ENCODE results near the gene TCEAL8. TPM values are rescaled to one million over a fixed set of nuclear protein-coding genes. Genes with fewer than 3 reads are reported as not detected.

TCEAL8 gene
- total RNA-seq, 4 donors from 2014 or later: 49.7 to 56.9 (median 54.2) TPM

DNA sequence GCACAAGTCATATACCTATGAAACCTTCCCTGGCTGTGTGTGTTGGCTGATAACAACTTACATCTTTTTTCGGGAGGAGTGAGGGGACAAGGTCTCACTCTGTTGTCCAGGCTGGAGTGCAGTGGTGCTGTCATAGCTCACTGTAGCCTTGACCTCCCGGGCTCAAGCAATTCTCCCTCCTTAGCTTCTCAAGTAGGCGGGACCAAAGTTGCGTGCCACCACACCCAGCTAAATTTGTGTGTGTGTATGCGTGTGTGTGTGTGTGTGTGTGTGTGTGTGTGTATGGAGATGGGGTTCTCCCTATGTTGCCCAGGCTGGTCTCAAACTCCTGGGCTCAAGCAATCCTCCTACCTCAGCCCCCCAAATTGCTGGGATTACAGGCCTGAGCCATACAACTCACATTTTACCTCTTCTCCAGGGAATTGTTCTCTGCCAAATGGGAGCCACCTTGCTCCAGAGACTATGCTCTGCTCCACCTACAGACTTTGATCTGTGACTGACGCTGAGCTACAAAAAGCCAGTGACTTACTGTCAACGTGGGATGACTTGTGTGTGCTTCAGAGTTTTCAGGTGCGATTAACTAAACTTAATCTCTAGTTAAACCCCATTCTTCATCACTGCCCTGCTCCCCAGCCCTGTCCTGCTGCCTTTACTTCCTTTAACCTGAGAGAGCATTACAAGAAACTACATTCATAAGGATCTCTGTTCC is 42.1 kb downstream of the TCEAL8 start:
- Histone ChIP-seq H3K27me3 (no peaks in the 10 kb centered on the region), H3K27ac (replicated peaks in 1 of 4) (no peak overlapping the region), H3K4me3 (no peak overlapping the region), H3K4me1 (peaks cover 0 to 8% (median 3%) of the 10 kb centered on the region in 4 donors), H3K9me3 (no peaks in the 10 kb centered on the region), H3K36me3 (no peaks in the 10 kb centered on the region)
- intact Hi-C loops (cut with DNase I): no loop called here
- WGBS: 79% methylated on average over 8 of the region's 8 CpGs
- TF ChIP-seq EP300 (IDR thresholded peaks at IDR 0.05) (no peak), POLR2A (IDR thresholded peaks at IDR 0.05; ENCODE audit: low read depth) (no peak), POLR2AphosphoS5 (IDR thresholded peaks at IDR 0.05) (no peak)
- TF ChIP-seq, protein P1, sequence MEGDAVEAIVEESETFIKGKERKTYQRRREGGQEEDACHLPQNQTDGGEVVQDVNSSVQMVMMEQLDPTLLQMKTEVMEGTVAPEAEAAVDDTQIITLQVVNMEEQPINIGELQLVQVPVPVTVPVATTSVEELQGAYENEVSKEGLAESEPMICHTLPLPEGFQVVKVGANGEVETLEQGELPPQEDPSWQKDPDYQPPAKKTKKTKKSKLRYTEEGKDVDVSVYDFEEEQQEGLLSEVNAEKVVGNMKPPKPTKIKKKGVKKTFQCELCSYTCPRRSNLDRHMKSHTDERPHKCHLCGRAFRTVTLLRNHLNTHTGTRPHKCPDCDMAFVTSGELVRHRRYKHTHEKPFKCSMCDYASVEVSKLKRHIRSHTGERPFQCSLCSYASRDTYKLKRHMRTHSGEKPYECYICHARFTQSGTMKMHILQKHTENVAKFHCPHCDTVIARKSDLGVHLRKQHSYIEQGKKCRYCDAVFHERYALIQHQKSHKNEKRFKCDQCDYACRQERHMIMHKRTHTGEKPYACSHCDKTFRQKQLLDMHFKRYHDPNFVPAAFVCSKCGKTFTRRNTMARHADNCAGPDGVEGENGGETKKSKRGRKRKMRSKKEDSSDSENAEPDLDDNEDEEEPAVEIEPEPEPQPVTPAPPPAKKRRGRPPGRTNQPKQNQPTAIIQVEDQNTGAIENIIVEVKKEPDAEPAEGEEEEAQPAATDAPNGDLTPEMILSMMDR (IDR thresholded peaks at IDR 0.05): no peak
- no peak for DNase-seq (ENCODE audit: extremely low spot score)

DNA sequence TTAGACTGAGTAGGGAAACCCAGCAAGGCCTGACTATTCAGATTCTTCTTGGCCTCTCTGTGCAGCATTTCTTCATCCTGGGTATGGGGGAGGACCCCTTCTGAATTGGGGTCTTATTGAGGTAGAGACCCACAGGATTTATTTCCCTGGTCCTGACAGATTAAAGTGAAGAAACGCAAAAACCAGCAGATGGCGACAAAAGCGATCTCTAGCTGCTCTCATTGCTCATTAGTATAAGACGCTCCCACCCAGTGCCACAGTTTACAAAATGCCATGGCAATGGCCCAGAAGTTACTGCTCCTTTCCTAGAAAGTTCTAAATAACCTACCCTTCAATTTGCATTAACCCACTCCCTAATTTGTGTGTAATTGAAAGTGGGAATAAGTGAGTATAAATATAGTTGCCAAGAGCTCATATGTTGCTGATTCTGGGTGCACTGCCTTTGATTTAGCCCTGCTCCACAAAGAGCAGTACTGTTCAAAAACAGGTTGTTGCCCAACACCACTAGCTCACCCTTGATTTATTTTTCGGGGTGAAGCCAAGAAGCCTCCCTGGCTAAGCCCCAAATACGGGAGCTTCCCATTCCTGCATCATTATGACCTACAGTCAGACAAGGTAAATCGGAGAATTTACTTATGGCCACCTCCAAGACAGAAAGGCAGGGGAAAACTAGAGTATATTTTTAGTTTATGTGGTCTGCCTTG is 43.8 kb downstream of the TCEAL8 start:
- Histone ChIP-seq H3K36me3 (no peaks in the 10 kb centered on the region), H3K27me3 (no peaks in the 10 kb centered on the region), H3K27ac (replicated peaks in 1 of 4) (no peak overlapping the region), H3K4me1 (peaks cover 0 to 6% (median 2%) of the 10 kb centered on the region in 4 donors), H3K4me3 (no peak overlapping the region), H3K9me3 (no peaks in the 10 kb centered on the region)
- no peak for TF ChIP-seq POLR2AphosphoS5 (IDR thresholded peaks at IDR 0.05)
- no peak for TF ChIP-seq EP300 (IDR thresholded peaks at IDR 0.05)
- no peak for TF ChIP-seq POLR2A (IDR thresholded peaks at IDR 0.05; ENCODE audit: low read depth)
- TF ChIP-seq, protein P1 (IDR thresholded peaks at IDR 0.05): peak; percentile 39 to 51 (median 42)
- intact Hi-C loops (cut with DNase I): no loop called here
- 24% methylated on average over 7 of the region's 7 CpGs for WGBS
- DNase-seq (ENCODE audit: extremely low spot score): no peak

DNA sequence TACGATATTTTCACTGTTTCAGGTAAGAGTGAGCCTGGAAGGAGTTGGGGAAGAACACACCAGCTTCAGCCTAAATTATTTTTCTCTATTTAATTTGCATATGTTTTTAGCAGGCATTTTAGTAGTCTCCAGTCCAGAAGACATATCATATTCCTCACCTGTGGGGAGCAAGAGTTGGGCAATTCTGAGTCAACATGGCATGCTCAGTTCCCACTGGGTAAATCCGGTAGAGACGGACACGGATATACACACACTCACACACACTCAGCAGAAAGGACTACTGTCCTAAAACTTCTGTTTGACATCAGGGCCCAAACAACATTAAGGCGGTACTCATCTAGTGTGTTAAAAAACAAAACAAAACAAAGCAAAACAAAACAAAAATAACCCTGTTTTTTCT is 44.9 kb downstream of the TCEAL8 start:
- Histone ChIP-seq H3K36me3 (no peaks in the 10 kb centered on the region), H3K4me3 (no peak overlapping the region), H3K9me3 (no peaks in the 10 kb centered on the region), H3K27me3 (no peaks in the 10 kb centered on the region), H3K27ac (replicated peaks in 1 of 4) (no peak overlapping the region), H3K4me1 (no peaks in the 10 kb centered on the region)
- intact Hi-C loops (cut with DNase I): no loop called here
- no peak for DNase-seq (ENCODE audit: extremely low spot score)
- WGBS: 73% methylated on average over 5 of the region's 5 CpGs
- TF ChIP-seq EP300 (IDR thresholded peaks at IDR 0.05) (no peak), POLR2A (IDR thresholded peaks at IDR 0.05; ENCODE audit: low read depth) (no peak), POLR2AphosphoS5 (IDR thresholded peaks at IDR 0.05) (no peak)
- TF ChIP-seq, protein P1 (IDR thresholded peaks at IDR 0.05): no peak

Other genes with a start within 250 kb of the TCEAL8 start
- 1 to 10 TPM in 3 of 4 donors, under 1 TPM in 1; 0.83 to 7.6 (median 2.5) TPM for gene BEX1, start 191.0 kb downstream of the TCEAL8 start, total RNA-seq
- gene NXF3, start 162.0 kb downstream of the TCEAL8 start, total RNA-seq: under 1 TPM in 2 of 4 donors, not detected in 2; 0.11 to 0.91 TPM
- gene BEX4, start 40.0 kb downstream of the TCEAL8 start, total RNA-seq: 10 to 100 TPM; 31.1 to 66.8 (median 49.0) TPM
- gene TCEAL5, start 21.6 kb upstream of the TCEAL8 start, total RNA-seq: 1 to 10 TPM in 1 of 4 donors, under 1 TPM in 2, not detected in 1; 0.33 to 1.0 (median 0.97) TPM
- gene BEX2, start 55.8 kb upstream of the TCEAL8 start, total RNA-seq: 10 to 100 TPM in 1 of 4 donors, 1 to 10 TPM in 3; 2.1 to 10.6 (median 5.6) TPM
- gene TCEAL7, start 75.1 kb upstream of the TCEAL8 start, total RNA-seq: 10 to 100 TPM in 3 of 4 donors, 1 to 10 TPM in 1; 8.2 to 12.9 (median 10.6) TPM
- 10 to 100 TPM; 47.3 to 69.3 (median 52.9) TPM for gene TCEAL9, start 101.4 kb upstream of the TCEAL8 start, total RNA-seq
- gene BEX3, start 121.4 kb upstream of the TCEAL8 start, total RNA-seq: 100 to 1,000 TPM; 119 to 137 (median 130) TPM